Heart right ventricle (tissue), 16 donors: ENCODE data around the gene TMOD1. TPM values are rescaled to one million over a fixed set of nuclear protein-coding genes. Genes with fewer than 3 reads are reported as not detected.
"Not testable (repeated sequence)": the region's sequence is repeated elsewhere in the genome, so short reads cannot be mapped to it uniquely, and the experiment has no call there.

Source experiments
- ATAC-seq, 8 donors: fragments of 200-7000 bp; cut with Tn5 transposase; one replicate each; pipeline ENCODE4 v1.9.1; 2020; ENCODE audit warnings: mild to moderate bottlenecking in 8 of 8, moderate library complexity in 8 of 8, moderate number of reproducible peaks in 1 of 8
- DNase-seq, 2 donors: peaks; one replicate each; pipeline ENCODE4 v3.0.0-alpha.2; 2020
- H3K27ac ChIP-seq, 10 donors: fragments of 200-600 bp; sonication (generic) in 2 of 10; one replicate each; pipeline versions ENCODE4 v1.5.0 to v1.8.0; 2020 to 2022; ENCODE audit warnings: mild to moderate bottlenecking in 3 of 10
- H3K27me3 ChIP-seq, 7 donors: fragments of 200-600 bp; one replicate each; pipeline ENCODE4 v1.8.0; 2021 to 2022; ENCODE audit warnings: mild to moderate bottlenecking in 2 of 7
- H3K36me3 ChIP-seq, 9 donors: fragments of 200-600 bp; sonication (generic) in 1 of 9; one replicate each; pipeline versions ENCODE4 v1.5.0 to v1.8.0; 2020 to 2022; ENCODE audit warnings: mild to moderate bottlenecking in 2 of 9
- H3K4me1 ChIP-seq, 9 donors: fragments of 200-600 bp; sonication (generic) in 1 of 9; one replicate each; pipeline versions ENCODE4 v1.5.0 to v1.8.0; 2020 to 2022; ENCODE audit warnings: mild to moderate bottlenecking in 4 of 9
- H3K4me3 ChIP-seq, 10 donors: fragments of 200-600 bp; sonication (generic) in 2 of 10; one replicate each; pipeline versions ENCODE4 v1.5.0 to v1.8.0; 2020 to 2022; ENCODE audit warnings: mild to moderate bottlenecking in 7 of 10, moderate library complexity in 2 of 10
- H3K9me3 ChIP-seq, 11 donors: fragments of 200-600 bp in 10 of 11; sonication (generic) in 2 of 11; one replicate each; pipeline versions ENCODE4 v1.5.0 to v1.8.0; 2013 to 2022; ENCODE audit warnings: mild to moderate bottlenecking in 2 of 11, control low read depth in 1 of 11, moderate library complexity in 1 of 11
- CTCF ChIP-seq, 9 donors: fragments of 200-600 bp; sonication (generic) in 2 of 9; IDR thresholded peaks; one replicate each; pipeline versions ENCODE4 v1.5.0 to v1.8.0; 2021 to 2022; ENCODE audit warnings: antibody characterized with exemption in 9 of 9, mild to moderate bottlenecking in 5 of 9, moderate library complexity in 1 of 9
- WGBS, 2 donors: extraction: QIAGEN DNeasy Blood & Tissue Kit; methylation state at CpG; one replicate each; pipeline ENCODE4 v1.1.7; 2013; ENCODE audit warnings: inconsistent platforms in 1 of 2; 5-methylcytosine and 5-hydroxymethylcytosine counted together
- intact Hi-C, 10 donors: fragments of 100-400 bp; cut with DNase I; formaldehyde crosslinking; loops; one replicate each; pipeline versions ENCODE4 v1.11.1 to v1.14.2; 2022
- polyA plus RNA-seq, 2 donors: library from polyadenylated mRNA; stranded (reverse); fragments of 200-250 nt; gene quantifications; one replicate each; pipeline ENCODE4 v1.2.3, GENCODE V29; 2013
- total RNA-seq, 10 donors: library from RNA; stranded (reverse); fragmentation: NEBNext Ultra II Directional in 3 of 10; extraction: Animal tissue kit (Norgen Biotek cat#: 25700) in 3 of 10; gene quantifications; one replicate each; pipeline versions ENCODE4 v1.2.1 to v1.2.4, GENCODE V29; 2021 to 2023
- donor health status: Arrhythmogenic right ventricular cardiomyopathy.
- donor health status: ischemic (EF 13 %, LVEDD 7.1; RV severe dilation, severe dysfunction).
- donor health status: healthy with polysubstance abuse.
- donor health status: DM: no; HTN: yes; CAD: no.
- donor health status: DM: no; HTN: no; CAD: no.
- donor health status: ischemic (EF 25% LVEDD 6.9; RV normal size, moderate dysfunction).
- donor health status: ischemic (EF 25% LVEDD 5.7; RV mildly dilated, moderate dysfunction).
- donor health status: healthy.
- donor health status: DM: yes; HTN: yes; CAD: no.
- donor health status: Ischemic cardiomyopathy.
- donor health status: ischemic (EF 35%, LVEDD 5.7; RV mildly dilated, moderate dysfunction).
- donor health status: nonischemic (EF 11% LVEDD 7.7; RV severe dilation, severe dysfunction).
- donor health status: DM: yes; HTN: yes; CAD: no.
- donor health status: PGD.
- donor health status: ischemic (EF 29% LVEDD 5.4; RV normal size, mild dysfunction).
- donor health status: nonischemic (EF 23%, LVEDD 6.1; RV moderate dilation, normal function).

The TMOD1 gene
- total and polyA plus RNA-seq, 12 donors: 83.7 to 203 (median 176) TPM

DNA sequence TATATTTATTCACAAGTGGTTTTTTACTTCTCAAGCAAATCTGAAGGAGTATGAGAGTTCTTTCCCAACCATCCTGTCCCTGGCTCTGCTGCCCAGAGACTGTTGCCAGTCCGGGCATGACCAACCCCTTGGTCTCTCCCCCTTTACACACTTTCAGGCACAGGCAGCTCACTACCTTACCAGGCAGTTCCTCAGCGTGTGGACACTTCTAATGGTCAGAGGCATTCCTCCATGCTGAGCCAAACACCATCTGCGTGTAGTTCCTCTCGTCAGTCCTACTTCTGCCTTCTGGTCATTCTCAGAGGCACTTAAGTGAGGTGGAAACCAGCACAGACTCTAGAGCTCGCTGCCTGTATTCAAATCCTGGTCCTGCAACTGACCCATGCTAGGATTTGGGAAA is 75.6 kb downstream of the TMOD1 start:
- no peak overlapping the region for H3K27ac ChIP-seq

DNA sequence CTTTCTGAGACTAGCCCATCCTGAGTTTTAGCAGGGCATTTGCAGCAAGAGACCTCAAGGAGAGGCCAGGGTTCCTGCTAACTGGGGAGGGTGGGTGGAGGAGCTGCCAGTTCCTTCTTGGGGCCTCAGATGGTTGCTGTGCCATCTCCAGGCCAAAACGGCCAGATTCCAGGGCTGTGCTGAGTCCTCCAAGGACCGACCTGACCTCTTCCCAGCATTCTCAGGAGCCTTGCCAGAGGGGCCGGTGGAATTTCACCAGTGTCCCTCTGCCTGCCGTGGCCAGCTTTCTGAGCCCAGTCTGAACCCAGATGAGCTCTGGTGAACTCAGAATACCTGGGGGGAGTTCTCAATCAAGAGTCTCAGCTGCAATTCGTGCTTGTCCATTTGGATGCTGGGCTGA is 77.4 kb downstream of the TMOD1 start:
- no peak overlapping the region for H3K4me3 ChIP-seq
- no peak overlapping the region for H3K27ac ChIP-seq
- TF ChIP-seq CTCF (IDR thresholded peaks at IDR 0.05): no peak
- intact Hi-C loops: no loop called here
- ATAC-seq (peak in 6 of 8 donors; percentile 11 to 56 (median 34)), DNase-seq (no peak)
- peaks cover 0 to 24% (median 0%) of the 10 kb centered on the region in 9 donors for H3K36me3 ChIP-seq
- H3K27me3 ChIP-seq: no peaks in the 10 kb centered on the region
- 41 to 57% methylated on average over 5 of the region's 5 CpGs for WGBS, 2 donors
- H3K9me3 ChIP-seq: no peaks in the 10 kb centered on the region
- H3K4me1 ChIP-seq: peaks cover 0 to 9% (median 0%) of the 10 kb centered on the region in 9 donors

More for the DNA sequence above, 75.6 kb downstream of the TMOD1 start:
- H3K36me3 ChIP-seq: peaks cover 0 to 30% (median 0%) of the 10 kb centered on the region in 9 donors
- DNase-seq (no peak), ATAC-seq (peak in 4 of 8 donors; percentile 12 to 58 (median 27))
- H3K4me3 ChIP-seq: no peak overlapping the region
- TF ChIP-seq CTCF (IDR thresholded peaks at IDR 0.05): no peak
- no peaks in the 10 kb centered on the region for H3K27me3 ChIP-seq
- WGBS, 2 donors: 66% methylated on average over 5 of the region's 5 CpGs
- peaks cover 0 to 12% (median 3%) of the 10 kb centered on the region in 9 donors for H3K4me1 ChIP-seq
- intact Hi-C loops: no loop called here
- no peaks in the 10 kb centered on the region for H3K9me3 ChIP-seq

GRCh38 chr9:97579914-97580313 is 78.4 kb downstream of the TMOD1 start:
- ATAC-seq: peak in 1 of 8 donors; percentile 42
- Histone ChIP-seq H3K36me3 (peaks cover 0 to 21% (median 0%) of the 10 kb centered on the region in 9 donors), H3K27ac (no peak overlapping the region), H3K27me3 (no peaks in the 10 kb centered on the region), H3K9me3 (no peaks in the 10 kb centered on the region), H3K4me1 (peaks cover 0 to 9% (median 0%) of the 10 kb centered on the region in 9 donors), H3K4me3 (no peak overlapping the region)
- TF ChIP-seq CTCF (IDR thresholded peaks at IDR 0.05): no peak
- WGBS, 2 donors: 45 to 46% methylated on average over 2 of the region's 2 CpGs
- no peak for DNase-seq
- intact Hi-C loops: no loop called here

- H3K9me3 ChIP-seq, DNase-seq, H3K4me3 ChIP-seq, H3K27me3 ChIP-seq, H3K4me1 ChIP-seq, H3K27ac ChIP-seq, intact Hi-C loops, ATAC-seq, H3K36me3 ChIP-seq: not testable (repeated sequence)
- WGBS, 2 donors: no CpG with 5 or more reads among the region's 3 CpGs
These were observed 80.1 kb downstream of the TMOD1 start for GRCh38 chr9:97581590-97581989.

GRCh38 chr9:97584778-97585177 is 83.3 kb downstream of the TMOD1 start:
- no CpG with 5 or more reads among the region's 2 CpGs for WGBS, 2 donors
- DNase-seq, H3K4me1 ChIP-seq, H3K9me3 ChIP-seq, intact Hi-C loops, H3K27ac ChIP-seq, H3K4me3 ChIP-seq, ATAC-seq, H3K36me3 ChIP-seq, H3K27me3 ChIP-seq: not testable (repeated sequence)

- H3K4me3 ChIP-seq, H3K27ac ChIP-seq, DNase-seq, H3K27me3 ChIP-seq, intact Hi-C loops, H3K9me3 ChIP-seq, ATAC-seq, H3K4me1 ChIP-seq: not testable (repeated sequence)
- 94 to 95% methylated on average over 7 of the region's 7 CpGs for WGBS, 2 donors
- peaks cover 0 to 19% (median 4%) of the 10 kb centered on the region in 9 donors for H3K36me3 ChIP-seq
These were observed 85.4 kb downstream of the TMOD1 start for GRCh38 chr9:97586909-97587308.
